Stimulated activated CD4-positive, alpha-beta T cell treated with anti-CD3 and anti-CD28 coated beads, Interleukin-4, amount 100 ng/mL, for 4 hours (primary cell): ENCODE measurements around the gene ZNF554.

Experiments used
- DNase-seq, 2 experiments: peaks; one replicate each; pipeline ENCODE4 v3.0.0-alpha.2; 2020

Gene ZNF554

DNA sequence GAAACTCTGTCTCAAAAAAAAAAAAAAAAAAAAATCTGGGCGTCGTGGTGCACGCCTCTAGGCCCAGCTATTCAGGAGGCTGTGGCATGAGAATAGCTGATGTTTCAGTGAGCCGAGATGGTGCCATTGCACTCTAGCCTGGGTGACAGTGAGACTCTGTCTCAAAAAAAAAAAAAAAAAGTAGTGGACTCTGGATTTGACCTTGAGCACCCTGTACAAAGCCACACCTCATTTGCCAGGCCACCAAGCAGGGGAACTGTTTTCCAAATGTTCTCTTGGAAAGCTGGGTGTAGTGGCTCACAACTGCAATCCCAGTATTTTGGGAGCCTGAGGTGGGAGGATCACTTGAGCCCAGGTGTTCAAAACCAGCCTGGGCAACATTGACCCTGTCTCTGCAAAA lies 17.8 kb downstream of the ZNF554 start:
- no peak for DNase-seq

DNA sequence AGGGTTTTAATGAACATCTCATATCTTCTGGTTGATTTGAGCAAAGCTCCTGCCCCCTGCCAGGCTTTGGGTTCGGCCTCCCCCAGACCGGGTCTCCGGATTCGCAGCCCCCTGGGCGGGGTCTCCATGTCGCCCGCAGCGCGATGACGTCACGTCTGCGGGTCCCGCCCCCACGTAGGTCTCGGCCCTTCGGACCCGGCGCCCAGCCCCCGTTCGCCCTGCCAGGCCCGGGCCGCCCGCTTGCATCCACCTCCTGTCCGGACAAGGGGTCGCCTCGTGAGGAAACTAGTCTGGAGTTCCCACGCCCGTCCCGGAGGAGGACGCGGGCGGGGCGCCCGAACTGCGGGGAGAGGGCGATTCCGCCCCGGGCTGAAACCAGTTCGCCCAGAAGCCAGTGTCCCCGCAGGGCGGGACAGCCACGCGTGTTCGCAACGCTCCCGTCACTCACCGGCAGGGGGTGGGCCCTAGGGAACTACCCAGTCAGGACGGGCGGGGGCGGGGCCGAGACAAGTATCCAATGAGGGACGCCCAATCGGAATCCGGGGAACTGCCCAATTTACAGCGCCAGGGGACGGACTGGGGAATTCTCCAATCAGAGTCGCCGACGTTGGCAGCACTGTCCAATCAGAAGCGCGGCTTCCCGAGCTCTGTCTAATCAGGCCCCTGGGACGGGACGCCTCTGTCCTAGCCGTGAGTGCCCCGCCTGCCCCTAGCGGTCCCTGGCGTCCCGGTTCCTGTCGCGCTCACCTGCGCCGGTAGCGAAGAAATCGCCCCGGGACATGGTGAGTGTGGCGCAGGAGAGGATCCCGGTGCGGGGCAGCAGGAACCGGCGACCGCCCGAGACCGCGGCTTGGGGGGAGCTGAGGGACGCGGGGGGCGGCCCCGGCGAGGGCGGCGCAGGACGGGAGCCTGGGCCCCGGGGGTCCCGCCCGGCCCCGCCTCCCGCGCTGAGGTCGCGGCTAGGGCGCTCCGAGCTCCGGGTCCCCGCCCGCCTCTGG lies 21.4 kb downstream of the ZNF554 start, which contains the start of gene ZNF555:
Gene ZNF555, plus strand, starts transcription at position 682 of the 998 bp plus-strand sequence. Its CDS starts 98 bp downstream, at position 780.
- peak; percentile 96 to 99 for DNase-seq

DNA sequence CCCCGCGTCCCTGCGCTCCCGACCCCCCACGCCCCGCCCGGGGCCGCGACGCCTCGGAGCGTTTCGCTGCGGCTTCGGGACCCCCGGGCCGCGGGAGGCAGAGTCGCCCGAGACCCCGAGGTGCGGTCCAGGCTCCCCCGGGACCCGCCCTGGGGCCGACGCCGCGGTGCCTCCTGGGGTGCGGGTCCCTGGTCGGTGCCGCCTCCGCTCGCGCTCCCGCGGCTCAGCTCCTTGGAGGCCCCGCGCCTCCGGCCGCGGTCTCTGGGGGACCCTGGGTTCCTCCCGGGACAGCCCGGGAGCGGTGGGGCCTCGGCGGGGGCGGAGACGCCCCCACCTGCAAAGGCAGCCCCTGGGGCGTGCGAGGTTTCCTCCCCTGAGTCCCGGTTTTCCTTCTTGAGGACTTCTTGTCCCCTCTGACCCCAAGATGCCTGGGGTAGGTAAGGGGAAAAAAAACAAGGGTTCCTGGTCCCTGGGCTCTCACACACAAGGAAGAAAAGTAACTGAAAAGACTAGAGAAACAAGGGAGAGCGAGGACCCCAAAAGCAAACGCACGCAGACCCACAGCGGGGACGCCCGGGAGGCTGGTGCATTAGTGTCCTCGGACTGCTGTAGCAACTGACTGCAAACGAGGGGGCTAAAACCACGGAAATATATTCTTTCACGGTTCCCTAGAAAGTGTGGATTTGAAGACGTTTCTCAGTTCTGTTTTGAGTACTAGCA lies 22.3 kb downstream of the ZNF554 start:
- no peak for DNase-seq

DNA sequence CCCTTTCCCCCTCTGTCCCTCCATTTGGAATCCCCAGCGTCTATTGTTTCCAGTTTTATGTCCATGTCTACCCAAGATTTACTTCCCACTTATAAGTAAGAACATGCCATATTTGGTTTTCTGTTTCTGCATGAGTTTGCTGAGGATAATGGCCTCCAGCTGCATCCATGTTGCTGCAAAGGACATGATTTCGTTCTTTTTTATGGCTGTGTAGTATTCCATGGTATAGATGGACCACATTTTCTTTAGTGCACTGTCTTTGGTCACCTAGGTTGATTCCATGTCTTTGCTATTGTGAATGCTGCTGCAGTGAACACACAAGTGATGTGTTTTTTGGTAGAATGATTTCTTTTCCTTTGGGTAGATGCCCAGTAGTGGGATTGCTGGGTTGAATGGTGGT lies 25.4 kb downstream of the ZNF554 start:
- no peak for DNase-seq

DNA sequence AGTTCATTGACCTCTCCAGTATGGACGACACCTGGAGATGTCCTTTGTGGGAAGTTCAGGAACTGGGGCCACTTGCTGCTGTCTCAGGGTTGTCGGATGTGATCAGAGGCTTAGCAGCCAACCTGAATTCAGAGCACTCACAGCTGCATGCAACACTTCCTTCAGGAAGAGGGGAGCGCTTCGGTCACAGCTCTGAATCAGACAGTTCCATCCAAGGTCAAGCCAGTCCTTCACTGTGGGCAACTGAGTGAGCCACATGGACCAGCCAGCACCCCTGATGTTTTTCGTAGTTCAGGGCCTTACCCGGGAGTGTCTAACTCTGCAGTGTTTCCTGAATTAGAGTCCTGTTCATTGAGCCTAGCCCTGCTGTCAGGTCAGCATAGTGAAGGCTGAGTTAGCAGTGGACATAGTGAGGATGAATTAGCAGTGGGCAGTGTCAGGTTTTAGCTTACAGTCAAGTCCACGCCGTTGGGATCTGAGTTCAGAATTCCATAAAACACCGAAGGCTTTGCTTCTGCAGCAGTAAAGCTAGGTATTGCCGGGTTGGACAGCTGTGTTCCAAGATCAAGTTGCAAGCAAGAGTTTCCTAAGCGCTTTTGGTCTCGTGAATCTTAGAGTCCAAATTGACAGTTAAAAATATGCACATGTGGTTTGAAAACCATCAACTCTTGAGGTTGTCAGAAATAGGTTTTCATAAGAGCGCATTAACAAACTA lies 26.7 kb downstream of the ZNF554 start:
- no peak for DNase-seq

DNA sequence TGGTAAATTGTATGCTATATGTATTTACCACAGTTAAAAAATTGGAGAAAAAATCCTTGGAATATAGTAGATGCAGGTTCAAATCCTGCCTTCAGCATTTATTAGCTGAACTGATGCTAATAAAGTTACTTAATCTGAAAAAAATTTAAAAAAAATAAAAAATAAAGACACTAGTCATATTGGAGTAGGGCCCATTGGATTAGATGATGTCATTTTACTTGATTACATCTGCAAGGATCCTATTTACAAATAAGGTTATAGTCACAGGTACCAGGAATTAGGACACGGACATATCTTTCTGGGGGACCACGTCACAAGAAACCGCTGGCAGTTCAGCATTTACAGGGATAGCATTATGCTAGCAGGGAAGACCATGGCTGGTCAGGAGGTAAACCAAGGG lies 27.8 kb downstream of the ZNF554 start:
- DNase-seq = no peak

DNA sequence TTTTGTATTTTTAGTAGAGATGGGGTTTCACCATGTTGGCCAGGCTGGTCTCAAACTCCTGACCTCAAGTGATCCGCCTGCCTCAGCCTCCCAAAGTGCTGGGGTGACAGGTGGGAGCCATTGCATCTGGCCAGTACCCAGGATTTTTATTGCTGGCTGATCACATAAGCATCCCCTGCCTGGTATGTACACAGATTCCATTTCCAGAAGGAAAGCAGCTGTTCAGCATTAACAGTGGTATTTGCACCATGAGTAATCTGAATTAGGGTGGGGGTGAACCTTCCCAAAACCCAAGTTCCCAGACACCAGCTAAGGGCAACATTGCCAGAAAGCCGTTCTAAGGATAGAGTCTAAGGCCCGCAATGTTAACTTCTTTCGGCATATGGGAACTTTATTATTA lies 28.9 kb downstream of the ZNF554 start:
- DNase-seq = no peak

DNA sequence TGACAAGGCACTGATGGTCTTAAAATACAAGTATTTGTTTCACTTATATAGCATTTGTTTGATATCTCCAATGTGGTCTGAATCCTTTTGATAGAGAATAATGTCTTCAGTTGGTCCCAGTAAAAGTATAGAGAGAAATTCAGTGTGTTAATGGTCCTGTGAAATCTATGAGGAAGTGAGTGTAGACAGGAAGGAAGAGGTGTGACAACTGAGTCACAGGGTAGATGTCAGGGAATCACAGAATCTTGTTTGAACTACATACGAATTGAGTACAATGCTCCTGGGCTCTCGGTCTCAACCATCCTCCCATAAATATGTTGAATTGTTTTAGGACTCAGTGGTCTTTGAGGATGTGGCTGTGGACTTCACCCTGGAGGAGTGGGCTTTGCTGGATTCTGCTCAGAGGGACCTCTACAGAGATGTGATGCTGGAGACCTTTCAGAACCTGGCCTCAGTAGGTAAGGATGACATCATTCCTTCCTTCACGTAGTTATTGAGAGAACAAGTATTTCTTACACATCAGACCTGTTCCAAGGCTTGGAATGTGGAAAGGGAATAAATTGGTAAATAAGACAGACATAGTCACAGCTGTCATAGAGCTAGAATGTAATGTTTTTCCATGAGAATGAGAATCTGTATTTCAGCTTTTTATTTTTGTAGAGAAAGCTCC lies 30.7 kb downstream of the ZNF554 start:
- no peak for DNase-seq

DNA sequence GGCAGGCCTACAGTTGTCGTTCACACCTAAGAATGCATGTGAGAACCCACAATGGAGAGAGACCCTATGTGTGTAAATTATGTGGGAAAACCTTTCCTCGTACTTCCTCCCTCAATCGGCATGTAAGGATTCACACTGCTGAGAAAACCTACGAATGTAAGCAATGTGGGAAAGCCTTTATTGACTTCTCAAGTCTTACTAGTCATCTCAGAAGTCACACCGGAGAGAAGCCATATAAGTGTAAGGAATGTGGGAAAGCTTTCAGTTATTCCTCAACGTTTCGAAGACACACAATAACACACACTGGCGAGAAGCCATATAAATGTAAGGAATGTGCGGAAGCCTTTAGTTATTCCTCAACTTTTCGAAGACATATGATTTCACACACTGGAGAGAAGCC lies 32.9 kb downstream of the ZNF554 start:
- DNase-seq = no peak

DNA sequence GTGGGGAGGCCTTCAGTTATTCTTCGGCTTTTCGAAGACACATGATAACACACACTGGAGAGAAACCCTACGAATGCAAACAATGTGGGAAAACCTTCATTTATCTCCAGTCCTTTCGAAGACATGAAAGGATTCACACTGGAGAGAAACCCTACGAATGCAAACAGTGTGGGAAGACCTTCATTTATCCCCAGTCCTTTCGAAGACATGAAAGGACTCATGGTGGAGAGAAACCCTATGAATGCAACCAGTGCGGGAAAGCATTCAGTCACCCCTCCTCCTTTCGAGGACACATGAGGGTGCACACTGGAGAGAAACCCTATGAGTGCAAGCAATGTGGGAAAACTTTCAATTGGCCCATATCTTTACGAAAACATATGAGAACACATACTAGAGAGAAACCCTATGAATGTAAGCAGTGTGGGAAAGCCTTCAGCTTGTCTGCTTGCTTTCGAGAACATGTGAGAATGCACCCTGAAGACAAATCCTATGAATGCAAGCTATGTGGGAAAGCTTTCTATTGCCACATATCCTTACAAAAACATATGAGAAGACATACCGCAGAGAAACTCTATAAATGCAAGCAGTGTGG lies 33.4 kb downstream of the ZNF554 start:
- DNase-seq = no peak

DNA sequence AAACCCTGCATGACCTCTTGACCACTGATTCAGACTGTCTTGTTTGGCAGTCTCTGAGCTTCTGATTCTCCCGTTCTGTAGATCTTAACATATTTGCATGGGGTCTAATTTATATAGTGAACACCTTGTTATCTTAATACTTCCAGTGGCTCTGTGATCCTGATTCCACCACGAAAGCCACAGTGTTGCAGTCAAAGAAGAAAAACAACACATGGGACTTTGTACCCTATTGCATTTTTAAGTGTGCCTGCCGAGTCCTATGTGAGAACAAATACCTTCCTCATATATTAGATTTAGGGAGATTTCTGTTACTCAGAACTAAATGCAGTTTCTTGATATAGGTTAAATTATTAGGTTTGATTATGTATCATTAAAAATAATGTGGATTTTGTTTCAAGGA lies 35.2 kb downstream of the ZNF554 start:
- no peak for DNase-seq

DNA sequence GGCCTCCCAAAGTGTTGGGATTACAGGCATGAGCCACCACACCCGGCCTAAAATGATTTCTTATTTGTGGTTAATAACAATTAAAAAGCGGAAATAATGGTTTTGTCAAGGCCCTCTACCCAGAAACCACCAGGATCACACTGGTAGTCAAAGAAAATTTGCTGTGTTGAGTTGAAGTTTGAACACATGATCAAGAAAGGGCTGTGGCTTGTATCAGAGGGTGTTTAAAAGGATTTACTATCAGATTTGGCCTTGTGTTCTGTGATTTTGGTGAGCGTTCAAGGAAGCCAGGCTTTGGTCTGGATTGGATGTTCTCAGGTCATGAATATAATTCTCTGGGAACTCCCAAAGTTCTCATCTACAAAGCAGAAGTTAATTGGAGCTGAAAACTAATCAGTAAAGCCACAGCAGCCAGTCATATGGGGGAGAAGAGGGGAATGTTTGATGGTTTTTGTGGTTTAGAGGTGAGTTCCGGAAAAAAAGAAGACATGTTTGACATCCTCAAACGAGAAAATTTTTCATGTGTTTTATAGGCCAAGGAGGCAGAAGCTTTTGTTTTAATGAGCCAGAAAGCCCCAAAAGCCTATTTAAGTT lies 36.9 kb downstream of the ZNF554 start:
- no peak for DNase-seq

DNA sequence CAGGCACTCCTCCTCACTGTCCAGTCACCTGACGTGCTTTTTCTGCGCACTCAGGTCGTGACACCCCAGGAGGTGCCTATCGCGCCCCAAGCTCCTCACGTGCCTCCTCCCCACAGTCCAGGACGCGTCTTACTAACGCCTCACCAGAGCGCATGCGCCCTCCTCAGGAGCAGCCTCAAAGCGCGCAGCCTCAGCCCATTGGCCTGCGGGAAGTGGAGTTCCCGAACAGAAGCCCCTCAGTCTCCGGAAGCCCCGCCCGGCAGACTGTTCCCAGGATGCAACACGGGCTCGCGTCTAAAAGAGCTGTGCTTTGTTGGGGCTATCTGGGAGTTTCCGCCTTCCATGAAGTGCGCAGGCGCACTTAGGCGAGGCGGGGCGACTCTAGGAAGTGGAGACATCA lies 39.2 kb downstream of the ZNF554 start:
- DNase-seq = no peak

DNA sequence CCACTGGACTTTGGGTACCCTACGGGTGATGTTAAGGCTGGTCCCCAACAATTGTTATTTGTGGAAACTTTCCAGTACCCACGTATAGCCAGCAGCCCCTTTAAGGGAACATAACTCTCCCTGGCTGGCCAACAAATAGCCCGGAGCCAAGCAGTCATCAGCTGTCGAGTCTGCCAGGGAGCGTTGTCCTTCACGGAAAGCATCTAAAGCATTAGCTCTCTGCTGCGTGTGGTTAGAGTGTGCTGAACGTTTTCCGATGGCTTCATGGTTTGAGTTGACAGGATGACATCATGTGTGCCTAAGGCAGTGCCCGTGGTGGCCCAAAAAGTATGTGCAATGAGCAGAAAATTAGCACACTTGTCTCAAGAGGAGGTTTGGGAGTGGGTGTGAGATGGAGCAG lies 44.1 kb downstream of the ZNF554 start:
- no peak for DNase-seq

DNA sequence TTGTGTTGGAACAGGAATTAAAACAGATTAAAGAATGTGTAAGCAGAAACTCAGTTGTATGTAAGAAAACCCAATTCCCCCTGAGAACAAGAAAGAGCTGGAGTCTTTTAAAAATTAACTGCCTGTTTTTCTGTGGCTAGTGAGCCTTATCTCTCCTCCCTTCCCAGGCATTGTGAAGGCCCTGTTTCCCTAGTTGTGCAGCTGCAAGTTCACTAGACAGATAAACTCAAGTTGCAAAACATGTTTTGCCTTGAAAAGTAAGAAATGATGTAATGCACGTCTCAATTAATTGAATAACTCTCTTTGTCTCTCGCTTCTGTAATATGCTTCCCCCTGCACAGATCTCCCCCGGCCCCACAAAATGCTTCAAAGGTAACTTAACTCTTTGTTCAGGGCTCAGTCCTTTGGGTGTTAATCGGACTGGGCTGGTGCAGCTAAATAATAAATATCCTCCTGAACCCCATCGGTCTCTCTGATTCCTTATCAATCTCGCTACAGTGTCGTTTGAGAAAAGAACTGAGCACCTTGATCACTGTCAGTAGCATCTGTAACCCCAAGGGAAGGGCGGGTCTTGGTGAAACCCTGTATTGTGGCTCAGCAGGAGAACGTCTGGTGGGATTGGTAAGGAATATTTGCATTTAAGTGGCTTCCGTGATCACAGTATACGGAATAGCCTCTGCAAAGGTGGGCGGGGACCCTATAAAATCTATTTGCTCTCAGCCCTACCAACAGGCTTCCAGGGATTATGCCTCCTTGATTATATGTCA lies 45.8 kb downstream of the ZNF554 start:
- DNase-seq = no peak

DNA sequence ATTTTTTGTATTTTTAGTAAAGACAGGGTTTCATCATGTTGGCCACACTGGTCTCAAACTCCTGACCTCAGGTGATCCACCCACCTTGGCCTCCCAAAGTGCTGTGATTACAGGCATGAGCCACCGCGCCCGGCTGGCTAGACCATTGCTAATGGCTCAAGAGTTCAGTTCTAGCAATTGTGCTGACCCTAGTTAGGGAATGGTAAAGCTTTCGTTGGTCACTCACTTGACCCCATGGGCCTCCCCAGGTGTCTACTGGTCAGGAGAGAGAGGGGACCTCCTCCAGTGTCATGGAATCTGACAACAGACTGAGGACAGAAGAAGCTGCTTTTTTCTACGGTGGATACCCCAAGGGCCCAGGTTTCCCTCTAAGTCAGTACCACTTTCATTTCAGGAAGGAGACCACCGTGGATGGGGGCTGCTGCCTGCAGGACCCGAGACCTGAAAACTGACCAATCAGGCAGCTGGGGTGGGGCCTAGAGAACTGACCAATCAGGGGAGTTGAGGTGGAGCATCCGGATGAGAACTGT lies 46.9 kb downstream of the ZNF554 start:
- no peak for DNase-seq

DNA sequence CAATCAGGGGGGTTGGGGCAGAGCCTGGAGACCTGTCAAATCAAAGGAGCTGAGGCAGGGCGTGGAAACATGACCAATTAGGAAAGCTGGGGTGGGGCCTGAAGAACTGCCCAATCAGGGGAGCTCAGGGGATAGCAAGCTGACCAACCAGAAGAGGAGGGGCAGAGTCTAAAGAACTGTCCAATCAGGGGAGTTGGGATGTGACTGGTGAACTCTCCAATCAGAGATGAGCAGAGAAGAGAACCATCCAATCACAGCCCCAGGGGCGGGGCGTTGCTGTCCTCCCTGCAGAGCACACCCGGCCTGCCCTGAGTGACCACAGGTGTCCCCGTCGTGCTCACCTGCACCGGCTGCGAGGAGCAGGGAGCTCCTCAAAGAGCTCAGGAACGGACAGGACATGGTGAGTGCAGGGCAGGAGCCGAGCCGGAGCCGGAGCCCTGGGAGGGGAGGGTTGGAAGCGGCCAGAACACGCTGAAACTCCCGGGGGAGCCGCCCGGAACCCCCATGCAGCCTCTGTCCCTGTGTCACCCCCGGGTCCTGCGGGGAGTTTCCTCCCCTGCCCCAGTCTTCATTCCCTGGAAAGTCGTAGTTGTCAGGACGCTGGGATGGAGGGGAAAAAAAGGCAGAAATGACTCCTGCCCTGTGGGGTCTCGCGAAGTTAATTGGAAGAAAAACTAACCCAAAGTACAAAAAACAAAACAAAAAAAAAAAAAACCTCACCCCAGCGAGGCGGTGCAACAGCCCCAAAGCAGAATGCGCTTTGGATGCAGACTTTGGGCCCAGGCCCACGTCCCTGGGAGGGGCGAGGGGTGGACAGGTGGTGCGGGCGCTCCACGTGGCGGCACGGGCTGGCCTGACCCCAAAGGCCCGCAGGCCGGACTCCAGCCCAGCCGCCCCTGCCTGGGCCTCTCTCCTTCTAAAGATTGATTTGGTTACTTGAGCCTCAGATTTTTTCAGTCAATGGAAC lies 47.6 kb downstream of the ZNF554 start, which contains the start of gene ZNF556:
Gene ZNF556, plus strand, starts transcription at position 311 of the 967 bp plus-strand sequence. Its CDS starts 87 bp downstream, at position 398.
- DNase-seq = no peak

DNA sequence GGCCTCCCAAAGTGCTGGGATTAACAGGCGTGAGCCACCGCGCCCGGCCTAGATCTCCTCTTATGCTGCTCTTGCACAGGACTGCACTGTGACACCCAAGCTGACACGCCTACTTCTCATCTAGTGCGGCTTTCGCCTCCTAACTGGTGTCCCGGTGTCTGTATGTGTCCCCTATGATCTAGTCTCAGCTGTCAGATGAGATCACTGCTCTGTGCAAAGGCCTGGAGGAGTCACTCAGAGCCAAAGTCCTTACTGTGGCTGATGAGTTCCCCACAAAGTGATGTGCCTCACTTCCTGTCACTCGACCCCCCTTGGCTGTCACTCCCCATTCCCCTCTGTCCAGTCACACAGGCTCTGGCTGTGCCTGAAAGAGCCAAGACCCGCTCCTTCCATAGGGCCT lies 50.0 kb downstream of the ZNF554 start:
- no peak for DNase-seq

DNA sequence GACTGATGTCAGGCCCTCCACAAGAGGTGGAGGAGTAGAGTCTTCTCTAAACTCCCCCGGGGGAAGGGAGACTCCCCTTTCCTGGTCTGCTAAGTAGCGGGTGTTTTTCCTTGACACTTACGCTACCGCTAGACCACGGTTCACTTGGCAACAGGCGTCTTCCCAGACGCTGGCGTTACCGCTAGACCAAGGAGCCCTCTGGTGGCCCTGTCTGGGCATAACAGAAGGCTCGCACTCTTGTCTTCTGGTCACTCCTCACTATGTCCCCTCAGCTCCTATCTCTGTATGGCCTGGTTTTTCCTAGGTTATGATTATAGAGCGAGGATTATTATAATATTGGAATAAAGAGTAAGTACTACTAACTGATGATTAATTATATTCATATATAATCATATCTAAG lies 52.5 kb downstream of the ZNF554 start:
- peak; percentile 14 to 15 for DNase-seq
